Naive thymus-derived CD4-positive, alpha-beta T cell (primary cell): Measurements from ENCODE around the gene MAMDC2. TPM values are rescaled to one million over a fixed set of nuclear protein-coding genes. Genes with fewer than 3 reads are reported as not detected.

Experiments used
- ATAC-seq: fragments of 150-1000 bp; cut with Tn5 transposase; 2 replicates; pipeline ENCODE4 v1.10.0; 2021; ENCODE audit warnings: mild to moderate bottlenecking, moderate library complexity
- CTCF ChIA-PET: fragments of 350-600 bp; sonication (Branson Sonifier 250); formaldehyde crosslinking; loops from one replicate; lab custom pipeline; 2021; ENCODE audit warnings: antibody characterized with exemption; lab: Charles Lee
- POLR2A ChIA-PET: fragments of 350-600 bp; sonication (Branson Sonifier 250); formaldehyde crosslinking; loops from one replicate; lab custom pipeline; 2021; ENCODE audit warnings: antibody characterized with exemption, inconsistent platforms; lab: Charles Lee
- DNase-seq, 9 donors: peaks; one replicate each; pipeline versions ENCODE4 v3.0.0 to v3.0.0-alpha.2; 2020 to 2022; ENCODE audit warnings: mixed read lengths in 1 of 9
- H3K27ac ChIP-seq: one replicate; pipeline ENCODE4 v1.7.0; 2013; ENCODE audit warnings: mild to moderate bottlenecking, low read depth, low read length, moderate library complexity
- H3K27me3 ChIP-seq, 2 donors: one replicate each; pipeline ENCODE4 v1.7.0; 2013; ENCODE audit warnings: low read length in 2 of 2, mild to moderate bottlenecking in 2 of 2, moderate library complexity in 2 of 2; ENCODE audit not compliant: control insufficient read depth in 2 of 2, insufficient read depth in 2 of 2
- H3K36me3 ChIP-seq, 3 experiments: 1 replicate in 2 of 3; 2 replicates in 1 of 3; pipeline ENCODE4 v1.7.0; 2013; ENCODE audit warnings: low read length in 3 of 3, mild to moderate bottlenecking in 3 of 3, moderate library complexity in 1 of 3; ENCODE audit not compliant: insufficient read depth in 3 of 3, control insufficient read depth in 2 of 3
- H3K4me1 ChIP-seq, 2 donors: one replicate each; pipeline ENCODE4 v1.7.0; 2013; ENCODE audit warnings: low read length in 2 of 2, mild to moderate bottlenecking in 2 of 2, moderate library complexity in 1 of 2; ENCODE audit not compliant: control insufficient read depth in 2 of 2, insufficient read depth in 2 of 2
- H3K4me3 ChIP-seq: 2 replicates; pipeline ENCODE4 v1.7.0; 2013; ENCODE audit warnings: mild to moderate bottlenecking, low read length
- H3K9me3 ChIP-seq, 3 experiments: 1 replicate in 2 of 3; 2 replicates in 1 of 3; pipeline ENCODE4 v1.7.0; 2013; ENCODE audit warnings: low read length in 3 of 3; ENCODE audit not compliant: control insufficient read depth in 2 of 3
- H3K27ac Mint-ChIP-seq, 9 donors: one replicate each; pipeline ENCODE4 v1.8.0; 2020 to 2022; ENCODE audit warnings: mixed read lengths in 9 of 9, mild to moderate bottlenecking in 8 of 9, moderate library complexity in 5 of 9, inconsistent platforms in 2 of 9
- H3K27me3 Mint-ChIP-seq, 5 donors: one replicate each; pipeline ENCODE4 v1.8.0; 2021 to 2022; ENCODE audit warnings: mixed read lengths in 5 of 5, mild to moderate bottlenecking in 1 of 5
- H3K36me3 Mint-ChIP-seq, 5 donors: one replicate each; pipeline ENCODE4 v1.8.0; 2020 to 2022; ENCODE audit warnings: mixed read lengths in 5 of 5, mild to moderate bottlenecking in 3 of 5, inconsistent platforms in 1 of 5
- H3K4me1 Mint-ChIP-seq, 7 donors: one replicate each; pipeline ENCODE4 v1.8.0; 2020 to 2022; ENCODE audit warnings: mixed read lengths in 7 of 7, mild to moderate bottlenecking in 3 of 7, inconsistent platforms in 1 of 7
- H3K4me3 Mint-ChIP-seq, 10 donors: one replicate each; pipeline ENCODE4 v1.8.0; 2020 to 2022; ENCODE audit warnings: mild to moderate bottlenecking in 10 of 10, mixed read lengths in 10 of 10, moderate library complexity in 6 of 10, inconsistent platforms in 2 of 10
- H3K9me3 Mint-ChIP-seq, 11 donors: one replicate each; pipeline ENCODE4 v1.8.0; 2020 to 2022; ENCODE audit warnings: mixed read lengths in 11 of 11, mild to moderate bottlenecking in 4 of 11, inconsistent platforms in 1 of 11, moderate library complexity in 1 of 11
- intact Hi-C, 2 donors: fragments of 100-400 bp; cut with micrococcal nuclease; formaldehyde crosslinking; loops; one replicate each; pipeline ENCODE4 v1.15.1; 2023
- polyA plus RNA-seq, 2 donors: library from polyadenylated mRNA; unstranded; fragments of 300-500 nt; fragmentation: Illumina TruSeq; gene quantifications; one replicate each; pipeline ENCODE4 v1.2.3, GENCODE V29; 2021
- total RNA-seq, 6 experiments: library from RNA in 5 of 6; stranded (reverse) in 5 of 6; gene quantifications; 1 replicate in 5 of 6; 2 replicates in 1 of 6; pipeline ENCODE4 v1.2.3 and lab custom pipeline; 2021 to 2026

The MAMDC2 gene, protein sequence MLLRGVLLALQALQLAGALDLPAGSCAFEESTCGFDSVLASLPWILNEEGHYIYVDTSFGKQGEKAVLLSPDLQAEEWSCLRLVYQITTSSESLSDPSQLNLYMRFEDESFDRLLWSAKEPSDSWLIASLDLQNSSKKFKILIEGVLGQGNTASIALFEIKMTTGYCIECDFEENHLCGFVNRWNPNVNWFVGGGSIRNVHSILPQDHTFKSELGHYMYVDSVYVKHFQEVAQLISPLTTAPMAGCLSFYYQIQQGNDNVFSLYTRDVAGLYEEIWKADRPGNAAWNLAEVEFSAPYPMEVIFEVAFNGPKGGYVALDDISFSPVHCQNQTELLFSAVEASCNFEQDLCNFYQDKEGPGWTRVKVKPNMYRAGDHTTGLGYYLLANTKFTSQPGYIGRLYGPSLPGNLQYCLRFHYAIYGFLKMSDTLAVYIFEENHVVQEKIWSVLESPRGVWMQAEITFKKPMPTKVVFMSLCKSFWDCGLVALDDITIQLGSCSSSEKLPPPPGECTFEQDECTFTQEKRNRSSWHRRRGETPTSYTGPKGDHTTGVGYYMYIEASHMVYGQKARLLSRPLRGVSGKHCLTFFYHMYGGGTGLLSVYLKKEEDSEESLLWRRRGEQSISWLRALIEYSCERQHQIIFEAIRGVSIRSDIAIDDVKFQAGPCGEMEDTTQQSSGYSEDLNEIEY
- total RNA-seq (under 1 TPM in 1 of 5 experiments, not detected in 4; 0.61 TPM), polyA plus RNA-seq (not detected), total RNA-seq (lab: John Stamatoyannopoulos, UW) (not detected)

DNA sequence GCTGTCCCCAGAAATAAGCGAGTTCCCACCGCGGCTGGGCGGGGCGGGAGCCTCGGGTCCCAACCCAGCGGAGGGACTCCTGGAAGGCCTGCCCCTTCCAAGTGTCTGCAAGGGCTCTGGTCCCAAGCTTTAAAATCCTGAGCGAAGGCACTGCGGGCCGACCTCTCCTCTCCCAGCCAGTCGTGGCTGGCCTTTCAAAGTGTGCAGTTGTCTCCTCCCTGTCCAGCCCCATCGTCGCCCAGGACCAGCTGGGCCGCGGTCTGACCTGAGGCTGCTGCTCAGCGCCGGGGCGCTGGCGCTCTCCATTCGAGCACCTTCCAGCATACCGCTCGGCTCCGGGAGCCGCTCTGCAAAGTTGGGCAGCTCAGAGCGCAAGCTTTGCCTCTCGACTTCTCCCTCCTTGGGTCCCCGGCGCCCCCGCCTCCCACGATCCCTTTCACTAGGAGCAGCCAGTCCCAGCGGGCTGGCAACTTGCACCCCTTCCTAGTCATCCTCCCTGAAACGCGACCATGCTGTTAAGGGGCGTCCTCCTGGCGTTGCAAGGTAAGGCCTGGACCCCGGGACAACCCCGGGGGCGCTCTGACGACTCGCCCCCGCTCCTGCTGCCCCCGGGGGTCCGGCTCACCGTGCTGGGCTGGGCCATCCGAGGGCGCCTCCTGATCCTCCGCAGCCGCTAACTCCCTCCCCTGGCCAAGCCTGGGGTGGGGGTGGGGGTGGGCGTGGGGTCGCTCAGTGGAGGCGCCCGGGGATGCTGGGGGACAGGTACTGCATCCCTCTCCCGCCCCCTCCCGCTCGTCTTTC lies at the start of gene MAMDC2:
Gene MAMDC2 (plus strand): TSS at position 160 of the 801 bp plus-strand sequence. CDS start 350 bp downstream, at position 510.
- peaks cover 0 to 19% (median 5%) of the 10 kb centered on the region in 7 donors for H3K4me1 Mint-ChIP-seq
- Histone ChIP-seq H3K27ac (no peak within 1 kb of the TSS), H3K4me1 (no peaks in the 10 kb centered on the region), H3K4me3 (no peak within 1 kb of the TSS), H3K36me3 (no peaks in the 10 kb centered on the region), H3K27me3 (peaks cover 0 to 4% of the 10 kb centered on the region in 2 donors), H3K9me3 (no peaks in the 10 kb centered on the region)
- peaks cover 0 to 3% (median 0%) of the 10 kb centered on the region in 11 donors for H3K9me3 Mint-ChIP-seq
- POLR2A ChIA-PET: no interaction called here
- H3K36me3 Mint-ChIP-seq: peaks cover 0 to 4% (median 0%) of the 10 kb centered on the region in 5 donors
- intact Hi-C loops: no loop called here
- peaks cover 51 to 72% (median 70%) of the 10 kb centered on the region in 5 donors for H3K27me3 Mint-ChIP-seq
- DNase-seq: no peak
- ATAC-seq: peak; percentile 26
- no peak within 1 kb of the TSS for H3K27ac Mint-ChIP-seq
- peak within 1 kb of the TSS; percentile 34 to 82 (median 56) for H3K4me3 Mint-ChIP-seq
- CTCF ChIA-PET: no interaction called here

DNA sequence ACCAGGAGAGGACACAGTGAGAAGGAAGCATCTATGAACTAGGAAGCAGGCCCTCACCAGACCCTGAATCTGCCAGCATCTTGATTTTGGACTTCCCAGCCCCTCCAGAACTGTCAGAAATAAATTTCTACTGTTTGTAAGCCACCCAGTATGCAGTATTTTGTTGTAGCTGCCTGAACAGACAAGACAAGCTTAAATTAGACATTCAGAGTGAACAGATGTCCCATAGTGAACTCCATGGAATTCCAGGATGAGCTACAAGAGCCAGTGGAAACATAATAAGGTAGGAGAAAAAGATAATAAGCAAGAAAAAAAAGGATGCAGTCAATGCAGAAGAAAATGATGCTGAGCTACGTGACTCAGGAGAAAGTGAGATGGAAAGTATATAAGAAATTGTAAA lies 47.8 kb upstream of the MAMDC2 start:
- DNase-seq: no peak
- Histone ChIP-seq H3K4me3 (no peak overlapping the region), H3K9me3 (no peaks in the 10 kb centered on the region), H3K36me3 (no peaks in the 10 kb centered on the region), H3K27ac (no peak overlapping the region), H3K27me3 (no peaks in the 10 kb centered on the region), H3K4me1 (no peaks in the 10 kb centered on the region)
- intact Hi-C loops: no loop called here
- Mint-ChIP-seq H3K27ac (no peak overlapping the region), H3K36me3 (no peaks in the 10 kb centered on the region), H3K4me3 (no peak overlapping the region), H3K9me3 (peaks cover 0 to 2% (median 0%) of the 10 kb centered on the region in 11 donors), H3K27me3 (peaks cover 9 to 26% (median 18%) of the 10 kb centered on the region in 5 donors), H3K4me1 (no peaks in the 10 kb centered on the region)
- no peak for ATAC-seq
- CTCF ChIA-PET: no interaction called here
- POLR2A ChIA-PET: no interaction called here

DNA sequence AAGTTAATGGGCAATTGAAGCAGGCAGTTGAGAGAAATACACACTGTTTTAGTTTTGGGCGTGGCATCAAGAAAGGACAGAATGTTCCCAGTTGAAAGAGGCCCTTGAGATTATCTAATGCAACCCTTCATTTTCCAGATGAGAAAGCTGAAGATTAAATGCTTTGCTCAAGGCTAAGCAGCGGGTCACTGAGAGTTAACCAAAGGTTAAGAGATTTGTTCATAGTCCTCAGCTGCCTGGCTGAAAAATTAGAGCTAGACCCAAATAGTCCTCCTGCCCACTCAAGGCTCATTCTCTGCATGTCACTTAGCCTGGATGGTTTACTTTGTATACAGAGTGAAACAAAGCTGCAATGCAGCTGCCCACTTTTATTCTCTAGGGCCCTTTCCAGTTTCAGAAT lies 46.7 kb upstream of the MAMDC2 start:
- CTCF ChIA-PET: no interaction called here
- Histone ChIP-seq H3K4me3 (no peak overlapping the region), H3K27ac (no peak overlapping the region), H3K9me3 (no peaks in the 10 kb centered on the region), H3K27me3 (no peaks in the 10 kb centered on the region), H3K36me3 (no peaks in the 10 kb centered on the region), H3K4me1 (no peaks in the 10 kb centered on the region)
- DNase-seq (no peak), ATAC-seq (no peak)
- Mint-ChIP-seq H3K4me3 (no peak overlapping the region), H3K27me3 (peaks cover 9 to 20% (median 16%) of the 10 kb centered on the region in 5 donors), H3K36me3 (no peaks in the 10 kb centered on the region), H3K4me1 (no peaks in the 10 kb centered on the region), H3K9me3 (peaks cover 0 to 2% (median 0%) of the 10 kb centered on the region in 11 donors), H3K27ac (no peak overlapping the region)
- intact Hi-C loops: no loop called here
- POLR2A ChIA-PET: no interaction called here

DNA sequence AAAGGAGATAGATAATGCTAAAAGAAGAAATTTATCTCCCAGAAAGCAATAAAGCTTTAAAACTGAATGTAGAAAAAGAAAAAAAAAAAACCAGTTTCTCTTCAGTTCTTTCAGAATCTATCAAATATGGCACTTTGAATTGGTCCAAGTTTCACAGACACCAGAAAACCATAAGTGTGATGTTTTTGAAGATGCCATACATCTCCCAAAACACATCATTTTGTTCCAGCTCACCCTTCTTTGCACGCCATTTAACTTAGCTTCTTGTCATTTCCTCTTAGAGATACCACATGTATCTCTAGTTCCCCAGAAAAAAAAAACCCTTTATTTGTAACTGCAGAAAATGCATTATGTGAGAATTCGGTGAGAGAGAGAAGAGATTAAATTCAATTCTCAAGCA lies 46.1 kb upstream of the MAMDC2 start:
- intact Hi-C loops: no loop called here

DNA sequence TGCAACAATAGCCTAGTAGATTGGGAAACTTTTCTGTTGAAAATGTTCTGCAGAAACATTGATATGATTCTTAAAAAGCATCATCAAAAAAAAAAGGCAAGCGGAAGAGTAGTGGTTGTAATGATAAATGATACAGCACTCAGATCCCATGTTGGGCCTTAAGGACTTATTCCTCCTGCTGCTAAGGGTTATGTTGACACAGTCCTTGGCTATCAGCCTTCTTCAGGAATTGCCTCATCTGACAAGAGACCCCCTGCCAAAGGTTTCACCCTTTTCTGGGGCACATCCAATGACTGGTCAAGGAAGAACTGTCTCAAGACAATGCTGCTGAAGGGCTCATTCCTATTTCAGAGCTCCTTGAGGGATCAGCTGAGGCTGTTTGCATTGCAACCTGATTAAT lies 44.3 kb upstream of the MAMDC2 start:
- no peak overlapping the region for H3K4me3 ChIP-seq
- H3K9me3 ChIP-seq: no peaks in the 10 kb centered on the region
- no peak overlapping the region for H3K27ac ChIP-seq
- no peak overlapping the region for H3K27ac Mint-ChIP-seq
- no peak overlapping the region for H3K4me3 Mint-ChIP-seq
- DNase-seq (no peak), ATAC-seq (no peak)
- no peaks in the 10 kb centered on the region for H3K36me3 Mint-ChIP-seq
- H3K27me3 ChIP-seq: no peaks in the 10 kb centered on the region
- intact Hi-C loops: no loop called here
- no peaks in the 10 kb centered on the region for H3K4me1 ChIP-seq
- ChIA-PET POLR2A (no interaction called here), CTCF (no interaction called here)
- H3K36me3 ChIP-seq: no peaks in the 10 kb centered on the region
- H3K27me3 Mint-ChIP-seq: peaks cover under 1 to 20% (median 9%) of the 10 kb centered on the region in 5 donors
- no peaks in the 10 kb centered on the region for H3K4me1 Mint-ChIP-seq
- H3K9me3 Mint-ChIP-seq: peaks cover 0 to 2% (median 0%) of the 10 kb centered on the region in 11 donors

More for the DNA sequence above, 46.1 kb upstream of the MAMDC2 start:
- no peaks in the 10 kb centered on the region for H3K36me3 ChIP-seq
- H3K27me3 Mint-ChIP-seq: peaks cover 7 to 22% (median 16%) of the 10 kb centered on the region in 5 donors
- ChIA-PET POLR2A (no interaction called here), CTCF (no interaction called here)
- H3K9me3 Mint-ChIP-seq: peaks cover 0 to 2% (median 0%) of the 10 kb centered on the region in 11 donors
- no peak overlapping the region for H3K4me3 Mint-ChIP-seq
- no peaks in the 10 kb centered on the region for H3K27me3 ChIP-seq
- no peak for DNase-seq
- H3K4me1 Mint-ChIP-seq: no peaks in the 10 kb centered on the region
- no peaks in the 10 kb centered on the region for H3K4me1 ChIP-seq
- H3K27ac Mint-ChIP-seq: no peak overlapping the region
- H3K36me3 Mint-ChIP-seq: no peaks in the 10 kb centered on the region
- H3K9me3 ChIP-seq: no peaks in the 10 kb centered on the region
- H3K4me3 ChIP-seq: no peak overlapping the region
- no peak overlapping the region for H3K27ac ChIP-seq
- ATAC-seq: no peak

DNA sequence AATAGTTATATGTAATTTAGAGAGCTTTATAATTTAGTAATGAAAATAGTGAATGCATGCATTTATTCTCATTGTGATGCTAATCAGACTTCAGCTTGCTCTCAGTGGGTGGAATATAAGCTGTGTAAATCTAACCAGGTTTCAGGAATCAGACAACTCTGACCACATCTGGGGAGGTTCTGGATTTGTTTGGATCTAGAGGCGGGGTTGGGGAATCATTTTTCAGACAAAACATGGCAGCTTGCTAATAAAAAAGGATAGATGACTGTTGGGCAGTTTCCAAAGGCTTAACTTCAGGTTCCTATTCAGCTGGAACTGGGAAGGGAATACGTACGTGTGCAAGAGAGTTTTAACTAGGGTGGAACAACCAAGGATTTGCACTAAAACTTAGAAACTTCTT lies 43.2 kb upstream of the MAMDC2 start:
- no peak for DNase-seq
- Histone ChIP-seq H3K27me3 (no peaks in the 10 kb centered on the region), H3K36me3 (no peaks in the 10 kb centered on the region), H3K4me3 (no peak overlapping the region), H3K9me3 (no peaks in the 10 kb centered on the region), H3K27ac (no peak overlapping the region), H3K4me1 (no peaks in the 10 kb centered on the region)
- Mint-ChIP-seq H3K36me3 (no peaks in the 10 kb centered on the region), H3K4me3 (no peak overlapping the region), H3K27me3 (peaks cover under 1 to 17% (median 5%) of the 10 kb centered on the region in 5 donors), H3K27ac (no peak overlapping the region), H3K4me1 (no peaks in the 10 kb centered on the region), H3K9me3 (peaks cover 0 to 2% (median 0%) of the 10 kb centered on the region in 11 donors)
- ATAC-seq: no peak
- ChIA-PET POLR2A (no interaction called here), CTCF (no interaction called here)
- intact Hi-C loops: no loop called here
